ENCODE results near the gene TSKU.
"Not testable (repeated sequence)": the region's sequence is repeated elsewhere in the genome, so short reads cannot be mapped to it uniquely, and the experiment has no call there.

TSKU gene

GRCh38 chr11:76827005-76827404 lies 43.8 kb downstream of the TSKU start:
- not testable (repeated sequence) for DNase-seq

- no peak for DNase-seq
Measured at GRCh38 chr11:76830639-76831327, 47.6 kb downstream of the TSKU start.

DNA sequence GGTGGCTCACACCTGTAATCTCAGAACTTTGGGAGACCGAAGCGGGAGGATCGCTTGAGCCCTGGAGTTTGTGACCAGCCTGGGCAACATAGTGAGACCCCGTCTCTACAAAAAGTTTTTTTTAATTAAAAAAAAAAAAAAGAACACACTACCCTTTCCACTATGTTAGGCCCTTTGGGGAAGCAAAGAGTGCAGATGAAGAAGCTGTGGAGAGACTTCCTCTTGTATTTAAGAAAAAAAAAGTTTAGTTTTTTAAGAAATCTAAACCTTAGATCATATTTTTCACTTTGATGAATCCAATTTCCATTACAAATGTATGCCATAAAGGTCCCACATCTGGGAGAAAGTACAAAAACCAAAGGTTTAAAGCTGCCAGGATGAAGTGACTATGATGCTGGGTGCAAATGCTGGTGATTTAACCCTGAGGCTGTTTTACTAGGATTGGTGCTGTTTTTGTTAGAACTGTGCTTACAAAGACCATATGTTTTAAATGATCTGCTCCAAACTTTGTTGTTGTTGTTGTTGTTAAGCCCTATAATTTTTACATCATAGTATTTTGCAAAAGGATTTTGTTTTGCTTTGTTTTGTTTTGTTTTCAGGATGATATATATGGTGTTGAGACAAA lies 48.6 kb downstream of the TSKU start:
- DNase-seq = no peak

GRCh38 chr11:76832361-76832760 lies 49.2 kb downstream of the TSKU start:
- DNase-seq = no peak

GRCh38 chr11:76834151-76834550 lies 51.0 kb downstream of the TSKU start:
- no peak for DNase-seq

DNA sequence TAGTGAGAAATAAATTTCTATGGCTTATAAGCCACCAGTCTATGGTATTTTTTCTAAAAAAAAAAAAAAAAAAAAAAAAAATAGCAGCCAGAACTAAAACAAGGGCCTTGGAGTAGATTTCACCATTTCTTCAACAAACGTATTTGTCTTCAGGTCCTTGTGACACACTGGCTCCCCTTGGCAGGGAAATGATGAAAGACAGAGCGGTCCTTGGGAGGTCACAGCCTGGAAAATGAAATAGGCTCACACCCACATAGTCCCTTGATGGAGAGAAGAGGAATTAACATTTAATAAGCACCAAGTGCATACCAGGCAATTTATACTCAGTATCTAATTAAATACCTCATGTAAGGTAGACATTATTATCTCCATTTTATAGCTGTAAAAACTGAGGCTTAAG lies 51.9 kb downstream of the TSKU start:
- no peak for DNase-seq

DNA sequence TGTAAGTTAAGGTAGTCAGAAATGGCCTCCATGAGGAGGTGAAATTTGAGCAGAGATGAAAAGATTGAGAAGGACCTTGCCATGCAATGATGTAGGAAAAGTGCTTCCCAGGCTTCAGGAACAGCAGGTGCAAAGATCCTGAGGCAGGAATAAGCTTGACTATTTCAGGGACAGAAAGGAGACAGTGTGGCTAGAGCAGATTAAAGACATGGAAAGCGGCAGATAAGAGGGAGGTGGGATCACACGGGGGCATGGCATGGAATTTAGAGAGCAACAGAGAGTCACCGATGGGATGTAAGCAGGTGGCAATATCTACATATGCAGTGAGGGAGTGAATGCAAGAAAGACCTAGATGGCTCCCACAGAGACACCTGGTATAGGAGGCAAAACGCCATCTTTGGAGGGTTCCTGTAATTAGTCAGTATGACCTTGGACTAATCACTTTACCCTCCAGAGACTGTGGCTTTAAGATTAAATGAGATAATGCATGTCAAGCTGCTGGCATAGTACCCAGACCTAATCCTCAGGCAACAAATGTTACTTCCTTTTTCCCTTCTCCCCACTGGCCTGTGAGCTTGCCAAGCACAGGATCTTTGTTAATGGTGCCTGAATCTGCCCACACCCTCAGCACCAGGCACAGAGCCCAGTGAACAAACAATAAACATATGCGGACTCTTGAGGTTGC lies 52.9 kb downstream of the TSKU start:
- no peak for DNase-seq

GRCh38 chr11:76836613-76837291 lies 53.6 kb downstream of the TSKU start:
- DNase-seq = no peak

DNA sequence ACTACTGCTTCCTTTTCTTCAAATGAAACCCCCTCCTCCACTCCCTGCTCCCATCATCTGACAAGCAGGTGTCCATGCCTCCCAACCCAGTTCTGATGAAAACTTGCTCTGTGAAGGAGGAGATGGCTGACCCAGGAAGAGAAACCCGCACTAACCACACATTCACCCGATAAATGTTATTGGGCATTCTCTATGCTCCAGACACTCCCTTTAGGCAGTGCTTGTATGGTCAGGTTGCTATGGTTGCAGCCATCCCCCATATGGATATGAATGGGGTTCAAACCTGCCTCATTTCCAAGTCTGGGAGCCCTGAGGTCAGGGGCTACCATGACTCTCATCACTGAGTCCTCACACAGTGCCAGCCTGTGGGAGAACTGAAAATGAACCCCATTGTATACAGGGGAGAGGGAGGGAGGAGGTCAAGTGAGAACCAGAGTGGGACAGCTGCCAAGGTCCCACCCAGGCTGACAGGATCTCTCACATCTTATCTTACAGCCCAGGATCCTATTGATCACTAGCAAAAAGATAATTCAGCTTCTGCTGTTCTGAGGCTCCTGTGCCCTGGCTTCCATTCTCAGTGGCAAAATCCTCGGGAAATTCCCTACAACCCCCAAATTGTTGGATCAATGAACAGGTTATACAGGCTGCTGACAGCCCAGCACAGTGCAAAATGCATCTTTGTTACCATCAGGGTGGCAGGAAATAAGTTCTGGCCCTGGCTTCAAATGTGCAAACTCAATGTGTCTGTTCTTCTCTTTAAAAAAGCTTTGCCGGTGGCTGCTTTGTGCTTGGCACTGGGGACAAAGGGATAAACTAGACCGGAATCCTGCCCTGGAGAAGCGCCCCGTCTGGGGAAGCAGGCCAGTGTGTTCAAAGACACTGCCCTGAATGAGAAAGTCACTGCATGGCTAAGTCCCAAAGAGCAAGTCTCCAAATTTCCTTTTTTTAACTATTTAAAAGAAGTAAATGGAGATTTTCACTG lies 54.8 kb downstream of the TSKU start:
- no peak for DNase-seq

- no peak for DNase-seq
Measured at GRCh38 chr11:76838678-76839068, 55.5 kb downstream of the TSKU start.

GRCh38 chr11:76839311-76839710 lies 56.2 kb downstream of the TSKU start:
- DNase-seq = no peak

GRCh38 chr11:76841923-76842452 lies 58.8 kb downstream of the TSKU start:
- no peak for DNase-seq

- no peak for DNase-seq
Measured at GRCh38 chr11:76843907-76844306, 60.8 kb downstream of the TSKU start.

- no peak for DNase-seq
Measured at GRCh38 chr11:76844511-76844910, 61.4 kb downstream of the TSKU start.

DNA sequence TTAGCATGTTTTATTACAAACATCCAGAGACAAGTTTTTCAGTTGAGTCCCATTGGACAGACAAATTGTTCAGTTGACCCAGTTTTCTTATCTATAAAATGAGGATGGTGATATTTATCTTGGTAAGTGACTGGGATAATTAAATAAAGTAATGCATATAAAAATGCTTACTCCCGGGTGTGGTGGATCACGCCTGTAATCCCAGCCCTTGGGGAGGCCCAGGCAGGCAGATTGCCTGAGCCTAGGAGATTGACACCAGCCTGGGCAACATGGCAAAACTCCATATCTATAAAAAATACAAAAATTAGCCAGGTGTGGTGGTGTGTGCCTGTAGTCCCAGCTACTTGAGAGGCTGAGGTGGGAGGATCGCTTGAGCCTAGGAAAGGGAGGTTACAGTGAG lies 61.9 kb downstream of the TSKU start:
- no peak for DNase-seq

GRCh38 chr11:76846441-76846840 lies 63.3 kb downstream of the TSKU start:
- no peak for DNase-seq

Measured in GOT3 (cell line).